ENCODE measurements around the gene MAGI2. TPM values are rescaled to one million over a fixed set of nuclear protein-coding genes. Genes with fewer than 3 reads are reported as not detected.

Gene MAGI2
- total RNA-seq, 1 donor from 2014 or later = 5.4 TPM

GRCh38 chr7:78357709-78358108, 1095.8 kb downstream of the MAGI2 start:
- Histone ChIP-seq H3K36me3 (ENCODE audit: insufficient read depth, low read length) (no peaks in the 10 kb centered on the region), H4K20me1 (ENCODE audit: insufficient read depth, low read length) (no peaks in the 10 kb centered on the region), H3K9me3 (ENCODE audit: insufficient read depth, low read depth, low read length) (no peaks in the 10 kb centered on the region), H3K4me2 (ENCODE audit: low read length) (no peak overlapping the region), H3K27me3 (ENCODE audit: insufficient read depth, low read length) (no peaks in the 10 kb centered on the region), H3K79me2 (ENCODE audit: insufficient read depth, low read length) (no peaks in the 10 kb centered on the region), H3K9ac (ENCODE audit: low read length) (no peak overlapping the region), H3K4me3 (ENCODE audit: insufficient read depth, low read depth, low read length) (no peak overlapping the region), H3K4me1 (ENCODE audit: insufficient read depth, low read length) (no peaks in the 10 kb centered on the region), H3K27ac (ENCODE audit: low read depth, low read length) (no peak overlapping the region), H2AFZ (ENCODE audit: low read depth, low read length) (no peak overlapping the region)
- no peak for TF ChIP-seq CTCF (IDR thresholded peaks at IDR 0.05; ENCODE audit: insufficient read depth, low read depth, low read length)
- no peak for TF ChIP-seq EZH2 (IDR thresholded peaks at IDR 0.05; ENCODE audit: insufficient read depth, low read length)
- H3K4me1 Mint-ChIP-seq (ENCODE audit: low read depth, unreplicated experiment) = peaks cover 5% of the 10 kb centered on the region
- no peaks in the 10 kb centered on the region for H3K36me3 Mint-ChIP-seq (ENCODE audit: low read depth, unreplicated experiment)
- no peak overlapping the region for H3K4me3 Mint-ChIP-seq (ENCODE audit: unreplicated experiment)
- no peaks in the 10 kb centered on the region for H3K27me3 Mint-ChIP-seq (ENCODE audit: low read depth, unreplicated experiment)
- FAIRE-seq = no peak
- H3K27ac Mint-ChIP-seq (ENCODE audit: unreplicated experiment) = no peak overlapping the region
- H3K9me3 Mint-ChIP-seq (ENCODE audit: unreplicated experiment) = no peaks in the 10 kb centered on the region
- DNase-seq (ENCODE audit: low read depth) = no peak

DNA sequence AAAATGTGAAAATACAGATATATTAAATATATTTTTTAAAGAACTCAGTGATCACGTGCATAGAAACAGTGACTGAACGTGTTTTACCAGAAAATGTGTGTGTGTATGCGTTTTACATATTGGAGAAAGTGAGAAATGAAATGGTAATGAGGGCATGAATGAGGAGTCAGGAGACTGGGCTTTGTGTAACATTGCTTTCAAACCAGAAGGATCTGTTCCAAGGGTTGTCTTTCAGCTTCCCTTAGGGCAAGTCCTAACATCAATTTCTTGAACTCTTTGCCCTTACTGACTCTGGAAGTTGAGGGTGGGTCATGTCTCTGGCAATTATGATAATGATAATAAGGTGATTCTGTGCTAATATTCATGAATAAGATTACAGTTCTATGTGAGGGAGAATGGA, 1097.6 kb downstream of the MAGI2 start:
- Histone ChIP-seq H3K36me3 (ENCODE audit: insufficient read depth, low read length) (no peaks in the 10 kb centered on the region), H3K79me2 (ENCODE audit: insufficient read depth, low read length) (no peaks in the 10 kb centered on the region), H3K4me1 (ENCODE audit: insufficient read depth, low read length) (no peaks in the 10 kb centered on the region), H3K9ac (ENCODE audit: low read length) (no peak overlapping the region), H3K4me3 (ENCODE audit: insufficient read depth, low read depth, low read length) (no peak overlapping the region), H3K4me2 (ENCODE audit: low read length) (no peak overlapping the region), H3K9me3 (ENCODE audit: insufficient read depth, low read depth, low read length) (no peaks in the 10 kb centered on the region), H2AFZ (ENCODE audit: low read depth, low read length) (no peak overlapping the region), H4K20me1 (ENCODE audit: insufficient read depth, low read length) (no peaks in the 10 kb centered on the region), H3K27me3 (ENCODE audit: insufficient read depth, low read length) (no peaks in the 10 kb centered on the region), H3K27ac (ENCODE audit: low read depth, low read length) (no peak overlapping the region)
- Mint-ChIP-seq H3K36me3 (ENCODE audit: low read depth, unreplicated experiment) (no peaks in the 10 kb centered on the region), H3K9me3 (ENCODE audit: unreplicated experiment) (no peaks in the 10 kb centered on the region), H3K27me3 (ENCODE audit: low read depth, unreplicated experiment) (no peaks in the 10 kb centered on the region), H3K4me1 (ENCODE audit: low read depth, unreplicated experiment) (peaks cover 5% of the 10 kb centered on the region), H3K4me3 (ENCODE audit: unreplicated experiment) (no peak overlapping the region), H3K27ac (ENCODE audit: unreplicated experiment) (no peak overlapping the region)
- TF ChIP-seq EZH2 (IDR thresholded peaks at IDR 0.05; ENCODE audit: insufficient read depth, low read length) = no peak
- TF ChIP-seq CTCF (IDR thresholded peaks at IDR 0.05; ENCODE audit: insufficient read depth, low read depth, low read length) = no peak
- FAIRE-seq (no peak), DNase-seq (ENCODE audit: low read depth) (no peak)

DNA sequence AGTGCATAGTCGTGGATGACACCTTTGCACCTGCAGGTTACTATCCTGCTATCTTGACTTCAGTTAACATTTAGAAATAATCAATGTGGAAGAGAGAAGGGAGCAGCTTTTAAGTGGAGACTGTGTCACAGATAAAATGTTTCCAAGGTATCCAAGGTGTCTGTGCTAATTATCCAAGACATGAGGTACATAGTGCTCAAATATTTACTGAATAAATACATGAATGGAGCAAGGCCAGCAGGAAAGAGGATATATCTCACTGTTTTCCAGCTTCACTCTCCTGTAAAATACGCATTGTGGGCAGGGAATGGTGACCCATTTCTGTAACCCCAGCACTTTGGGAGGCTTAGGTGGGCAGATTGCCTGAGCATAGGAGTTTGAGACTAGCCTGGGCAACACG, 1102.5 kb downstream of the MAGI2 start:
- H3K27me3 ChIP-seq (ENCODE audit: insufficient read depth, low read length) = no peaks in the 10 kb centered on the region
- no peaks in the 10 kb centered on the region for H3K4me1 ChIP-seq (ENCODE audit: insufficient read depth, low read length)
- TF ChIP-seq CTCF (IDR thresholded peaks at IDR 0.05; ENCODE audit: insufficient read depth, low read depth, low read length) (no peak), EZH2 (IDR thresholded peaks at IDR 0.05; ENCODE audit: insufficient read depth, low read length) (no peak)
- Mint-ChIP-seq H3K27me3 (ENCODE audit: low read depth, unreplicated experiment) (no peaks in the 10 kb centered on the region), H3K4me1 (ENCODE audit: low read depth, unreplicated experiment) (peaks cover 8% of the 10 kb centered on the region), H3K36me3 (ENCODE audit: low read depth, unreplicated experiment) (no peaks in the 10 kb centered on the region), H3K9me3 (ENCODE audit: unreplicated experiment) (no peaks in the 10 kb centered on the region), H3K4me3 (ENCODE audit: unreplicated experiment) (no peak overlapping the region), H3K27ac (ENCODE audit: unreplicated experiment) (no peak overlapping the region)
- H3K9me3 ChIP-seq (ENCODE audit: insufficient read depth, low read depth, low read length) = no peaks in the 10 kb centered on the region
- H3K79me2 ChIP-seq (ENCODE audit: insufficient read depth, low read length) = no peaks in the 10 kb centered on the region
- FAIRE-seq (no peak), DNase-seq (ENCODE audit: low read depth) (no peak)
- no peaks in the 10 kb centered on the region for H4K20me1 ChIP-seq (ENCODE audit: insufficient read depth, low read length)
- no peak overlapping the region for H3K4me3 ChIP-seq (ENCODE audit: insufficient read depth, low read depth, low read length)
- no peaks in the 10 kb centered on the region for H3K36me3 ChIP-seq (ENCODE audit: insufficient read depth, low read length)
- H2AFZ ChIP-seq (ENCODE audit: low read depth, low read length) = no peak overlapping the region
- H3K4me2 ChIP-seq (ENCODE audit: low read length) = no peak overlapping the region
- H3K27ac ChIP-seq (ENCODE audit: low read depth, low read length) = no peak overlapping the region
- no peak overlapping the region for H3K9ac ChIP-seq (ENCODE audit: low read length)

All from astrocyte (in vitro differentiated cells and primary cell).